ENCODE measurements around the gene IGFL4.

Gene IGFL4

GRCh38 chr19:46018729-46019251, 22.0 kb downstream of the IGFL4 start:
- DNase-seq: no peak

- no peak for DNase-seq
These were observed 22.7 kb downstream of the IGFL4 start for GRCh38 chr19:46017874-46018675.

DNA sequence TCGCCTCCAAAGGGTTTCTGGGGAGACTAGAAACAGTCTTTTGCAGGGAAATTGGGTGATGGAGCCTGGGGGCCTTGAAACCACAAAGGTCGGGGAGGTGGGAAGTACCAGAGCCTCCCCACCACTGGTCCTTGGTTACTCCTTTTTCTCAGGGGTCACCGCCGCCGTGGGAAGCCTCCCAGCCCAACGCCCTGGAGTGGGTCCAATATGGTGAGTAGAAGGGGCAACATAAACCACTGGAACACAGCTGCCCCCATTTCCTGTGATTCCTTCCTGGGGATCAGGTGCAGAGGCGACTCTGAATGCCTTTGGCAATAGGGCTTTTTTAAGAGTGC, 23.7 kb downstream of the IGFL4 start:
- DNase-seq: no peak

GRCh38 chr19:46016426-46017094, 24.2 kb downstream of the IGFL4 start:
- DNase-seq: peak; percentile 82 to 86

DNA sequence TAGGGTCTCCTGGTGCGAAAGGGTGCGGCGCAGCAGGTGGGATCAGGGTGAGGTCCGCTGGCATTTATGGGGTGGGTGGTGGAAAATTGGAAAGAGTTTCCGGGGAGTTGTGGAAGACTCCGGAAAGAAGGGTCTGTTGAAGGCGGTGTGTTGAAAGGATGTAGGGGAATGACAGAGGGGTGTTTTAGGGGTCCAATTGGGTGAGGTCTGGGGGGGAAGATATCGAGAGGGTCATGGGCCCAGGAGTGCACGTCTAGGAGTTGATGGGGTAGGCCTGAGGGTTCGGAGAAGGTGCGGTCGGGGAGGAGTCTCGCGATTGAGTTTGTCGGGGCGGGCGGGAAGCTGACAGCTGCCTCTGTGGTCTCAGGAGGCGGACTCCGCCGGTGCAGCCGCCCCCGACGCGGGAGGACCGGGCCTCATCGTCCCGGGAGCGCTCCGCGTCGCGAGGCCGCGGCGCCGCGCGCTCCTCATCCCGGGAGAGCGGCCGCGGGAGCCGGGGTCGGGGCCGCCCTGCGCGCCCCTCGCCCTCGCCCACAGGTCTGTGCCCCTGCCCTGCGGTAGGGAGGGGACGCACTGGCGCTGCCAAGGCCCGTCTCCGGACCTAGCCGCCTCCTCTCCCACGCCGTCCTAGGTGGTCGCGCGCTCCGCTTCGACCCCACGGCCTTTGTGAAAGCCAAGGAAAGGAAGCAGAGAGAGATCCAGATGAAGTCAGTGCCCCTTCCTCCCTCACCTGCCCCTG, 24.9 kb downstream of the IGFL4 start:
- peak; percentile 35 to 42 for DNase-seq

DNA sequence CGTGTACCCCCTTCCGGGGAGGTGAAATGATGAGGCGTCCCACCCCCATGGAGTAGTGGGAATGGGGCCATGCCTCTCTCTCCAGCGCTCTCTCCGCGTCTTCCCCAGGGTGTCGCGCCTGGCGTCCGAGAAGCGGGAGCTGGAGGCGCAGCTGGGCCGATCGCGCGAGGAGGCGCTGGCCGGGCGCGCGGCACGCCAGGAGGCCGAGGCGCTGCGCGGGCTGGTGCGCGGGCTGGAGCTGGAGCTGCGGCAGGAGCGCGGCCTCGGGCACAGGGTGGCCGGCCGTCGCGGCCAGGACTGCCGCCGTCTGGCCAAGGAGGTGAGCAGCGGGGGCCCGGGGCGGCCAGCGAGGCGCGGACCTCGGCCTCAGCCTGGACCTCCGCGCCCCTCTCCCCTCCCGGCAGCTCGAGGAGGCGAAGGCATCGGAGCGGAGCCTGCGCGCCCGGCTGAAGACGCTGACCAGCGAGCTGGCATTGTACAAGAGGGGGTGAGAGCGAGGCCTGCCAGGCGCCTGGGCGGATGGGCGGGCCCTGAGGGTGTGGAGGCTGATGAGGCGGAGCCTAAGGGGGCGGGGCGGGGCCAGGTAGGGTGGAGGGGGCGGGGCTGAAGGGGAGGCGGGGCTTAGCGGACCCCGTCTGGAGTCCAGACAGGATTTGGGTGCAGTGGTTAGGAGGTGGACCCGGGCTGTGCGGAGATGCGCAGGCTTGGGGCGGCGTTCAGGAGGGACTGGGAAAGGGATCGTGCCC, 25.7 kb downstream of the IGFL4 start:
- peak; percentile 71 to 74 for DNase-seq

DNA sequence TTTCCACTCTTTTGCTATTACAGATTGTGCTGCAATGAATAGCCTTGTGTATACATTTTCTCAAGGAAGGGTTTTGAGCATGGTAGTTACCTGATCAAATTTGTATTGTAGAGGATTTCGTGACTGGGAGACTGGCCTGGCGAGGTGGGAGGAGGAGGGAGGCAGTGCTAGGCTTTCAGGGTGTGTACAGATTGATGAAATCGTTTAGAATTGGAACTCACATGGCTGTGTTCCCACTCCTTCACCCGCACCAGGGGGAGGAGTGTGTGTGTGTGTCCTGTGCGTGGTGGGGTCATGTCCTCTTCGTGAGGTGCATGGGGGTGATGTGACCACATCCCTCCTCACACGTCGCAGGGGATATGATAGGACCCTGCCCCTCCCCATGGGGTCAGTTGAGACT, 26.3 kb downstream of the IGFL4 start:
- DNase-seq: no peak

DNA sequence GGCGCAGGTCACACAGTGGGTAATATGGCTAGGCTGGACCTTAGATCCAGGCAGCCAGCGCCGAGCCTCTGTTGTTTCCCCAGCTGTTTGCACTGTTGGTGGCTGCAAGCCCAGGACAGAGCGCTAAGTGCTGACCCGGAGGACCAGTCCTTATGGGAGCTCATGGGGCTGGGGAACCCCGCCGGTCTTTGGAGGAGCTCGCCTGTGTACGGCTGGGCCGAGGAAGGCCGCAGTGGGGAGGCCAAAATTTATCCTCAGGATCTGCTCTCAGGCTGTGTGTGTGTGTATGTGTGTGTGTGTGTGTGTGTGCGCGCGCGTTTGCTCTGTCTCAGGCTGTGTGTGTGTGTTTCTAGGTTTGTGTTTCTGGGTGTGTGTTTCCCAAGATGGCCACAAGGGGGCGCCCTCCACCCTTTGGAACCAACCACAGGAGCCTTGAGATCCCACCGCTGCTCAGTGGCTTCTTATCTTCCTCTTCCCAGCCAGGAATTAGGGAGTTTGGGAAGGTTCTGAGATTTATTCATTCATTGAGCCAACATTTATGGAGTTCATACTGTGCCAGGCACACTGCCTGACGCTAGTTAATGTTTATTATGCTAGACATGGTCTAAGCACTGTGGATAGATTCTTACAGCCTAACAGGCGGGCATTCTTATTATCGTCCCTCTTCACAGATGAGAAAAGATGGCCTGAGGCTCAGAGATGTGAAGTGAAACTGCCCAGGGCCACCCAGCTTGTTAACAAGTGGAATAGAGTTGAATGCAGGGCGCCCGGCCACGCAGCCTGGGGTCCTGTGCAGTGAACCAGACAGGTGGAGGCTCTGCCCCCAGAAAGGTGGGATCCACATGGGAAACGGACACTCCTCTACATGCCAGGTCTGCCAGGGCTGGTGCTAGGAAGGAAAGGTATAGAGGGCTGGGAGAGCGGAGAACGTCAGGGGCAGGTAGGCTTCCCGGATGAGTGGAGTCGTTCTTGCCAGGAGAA, 31.0 kb downstream of the IGFL4 start:
- peak; percentile 72 to 75 for DNase-seq

DNA sequence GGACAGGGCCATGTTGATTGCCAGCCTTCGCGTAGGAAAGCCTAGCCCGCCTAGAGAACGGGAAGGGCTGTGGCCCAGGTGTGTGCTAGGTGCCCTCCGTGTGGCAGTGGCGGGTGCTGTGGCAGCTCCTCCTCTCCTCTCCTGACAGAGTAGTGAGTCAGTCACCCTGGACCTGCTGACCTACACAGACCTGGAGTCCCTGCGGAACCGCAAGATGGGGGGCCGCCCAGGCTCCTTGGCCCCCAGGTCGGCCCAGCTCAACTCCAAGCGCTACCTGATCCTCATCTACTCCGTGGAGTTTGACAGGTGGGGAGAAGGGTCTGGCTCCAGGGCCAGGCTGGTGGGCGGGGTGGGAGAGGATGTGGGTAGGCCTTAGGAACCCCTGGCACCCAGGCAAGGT, 34.4 kb downstream of the IGFL4 start:
- DNase-seq: no peak

DNA sequence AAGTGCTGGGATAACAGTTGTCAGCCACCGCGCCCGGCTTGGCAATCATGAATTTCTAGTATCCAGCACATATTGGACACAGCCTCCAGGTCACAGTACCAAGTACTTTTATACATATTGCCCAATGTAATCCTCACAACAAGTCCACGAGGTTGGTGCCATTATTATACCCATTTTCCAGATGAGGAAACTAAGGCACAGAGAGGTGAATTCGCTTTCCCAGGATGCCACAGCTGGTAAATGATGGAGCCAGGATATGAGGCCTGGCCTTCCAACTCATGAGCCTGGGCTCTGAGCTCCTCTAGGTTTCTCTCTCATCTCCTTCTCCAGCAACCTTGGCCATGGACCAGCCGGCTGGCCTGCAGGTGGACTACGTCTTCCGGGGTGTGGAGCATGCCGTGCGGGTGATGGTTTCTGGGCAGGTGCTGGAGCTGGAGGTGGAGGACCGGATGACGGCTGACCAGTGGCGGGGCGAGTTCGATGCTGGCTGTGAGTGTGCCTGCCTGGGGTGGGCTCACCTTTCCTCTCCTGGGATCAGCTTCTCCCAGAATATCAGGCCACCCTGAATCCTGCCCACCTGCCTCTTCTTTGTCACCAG, 38.0 kb downstream of the IGFL4 start:
- no peak for DNase-seq

DNA sequence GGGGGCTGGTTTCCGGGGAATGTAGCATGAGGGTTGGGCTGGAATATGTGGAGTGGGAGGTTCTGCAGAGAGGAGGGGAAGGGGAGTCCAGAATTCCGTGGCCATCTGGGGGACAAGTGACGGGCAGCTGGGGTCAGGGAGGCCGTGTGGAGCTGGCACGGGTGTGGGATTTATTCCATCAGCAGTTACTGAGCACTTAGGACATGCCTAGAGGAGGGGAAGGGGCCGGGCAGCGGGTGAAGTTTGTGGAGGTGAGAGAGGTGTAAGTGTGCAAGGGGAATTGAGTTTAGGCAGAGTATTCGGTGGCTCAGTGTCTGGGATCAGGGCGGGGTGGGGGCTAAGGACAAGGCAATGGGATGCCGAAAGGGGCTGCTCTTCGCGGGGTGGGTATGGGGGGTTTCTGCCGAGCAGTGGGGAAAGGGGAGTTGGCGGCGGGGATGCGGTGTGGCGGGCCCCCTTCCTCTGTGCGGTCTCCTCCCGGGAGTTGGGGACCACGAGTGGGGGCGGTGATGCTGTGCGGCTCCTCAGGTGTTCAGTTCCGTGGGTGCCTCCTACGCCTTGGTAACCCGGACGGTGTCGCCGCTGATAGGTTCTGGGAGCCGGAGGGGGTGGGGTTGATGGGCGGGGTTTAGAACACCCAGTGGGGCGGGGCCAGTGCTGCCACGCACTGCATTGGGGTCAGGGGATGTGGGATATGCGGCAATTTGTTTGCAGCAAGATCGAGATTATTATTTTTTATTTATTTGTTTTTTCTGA, 40.1 kb downstream of the IGFL4 start:
- peak; percentile 66 to 67 for DNase-seq

DNA sequence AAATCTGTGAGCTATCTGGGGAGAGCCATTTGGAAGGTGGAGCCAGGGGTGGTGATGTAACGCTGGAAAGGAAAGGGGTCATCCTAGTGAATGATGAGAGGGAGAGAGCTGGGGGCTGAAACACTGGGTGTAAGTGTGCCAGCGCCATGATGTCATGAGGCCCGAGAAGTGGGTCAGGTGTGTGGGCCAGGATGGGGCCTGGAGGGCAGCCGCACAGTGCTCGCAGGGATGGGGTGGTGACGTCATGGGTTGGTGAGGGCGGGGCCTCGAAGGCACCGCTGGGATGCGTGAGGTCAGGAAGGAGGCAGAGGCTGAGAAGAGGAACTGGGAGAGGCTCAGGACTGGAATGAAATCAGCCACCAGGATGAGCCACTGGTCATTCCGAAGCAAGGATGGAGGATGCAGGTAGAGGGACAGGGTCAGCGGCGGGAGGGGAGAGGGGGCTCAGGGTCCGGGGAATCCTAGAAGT, 41.1 kb downstream of the IGFL4 start:
- peak in 1 of 2 experiments; percentile 22 for DNase-seq

GRCh38 chr19:45998834-45999233, 42.0 kb downstream of the IGFL4 start:
- no peak for DNase-seq

- no peak for DNase-seq
These were observed 43.9 kb downstream of the IGFL4 start for GRCh38 chr19:45996933-45997332.

DNA sequence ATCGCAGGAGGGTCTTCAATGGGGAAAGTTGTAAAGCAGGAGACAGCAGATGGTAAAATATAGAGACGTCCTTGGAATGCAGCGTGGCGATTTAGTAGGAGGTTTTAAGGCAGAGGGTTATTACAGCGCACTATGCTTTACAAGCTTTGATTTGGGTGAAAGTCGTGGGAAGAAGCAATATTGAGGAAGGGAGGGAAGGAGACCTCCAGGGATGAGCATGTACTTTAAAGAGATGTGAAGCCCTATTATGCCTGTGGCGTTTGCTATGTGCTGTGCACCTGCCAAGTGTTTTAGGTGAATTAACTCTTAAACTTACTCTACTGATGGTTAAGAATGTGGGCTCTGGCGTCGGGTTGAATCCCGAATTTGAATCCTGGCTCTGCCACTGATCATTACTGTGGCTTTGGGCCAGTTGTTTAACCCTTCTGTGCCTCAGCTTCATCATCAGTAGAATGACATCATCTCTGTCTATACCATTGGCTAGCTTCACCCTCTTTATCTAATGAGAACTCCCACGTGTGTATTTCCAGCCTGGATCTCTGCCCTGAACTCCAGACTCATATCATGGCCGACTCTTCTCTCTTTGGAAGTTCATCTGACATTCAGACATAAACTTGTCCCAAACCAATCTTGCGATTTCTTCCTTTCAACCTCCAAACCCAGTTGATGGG, 45.0 kb downstream of the IGFL4 start:
- no peak for DNase-seq

DNA sequence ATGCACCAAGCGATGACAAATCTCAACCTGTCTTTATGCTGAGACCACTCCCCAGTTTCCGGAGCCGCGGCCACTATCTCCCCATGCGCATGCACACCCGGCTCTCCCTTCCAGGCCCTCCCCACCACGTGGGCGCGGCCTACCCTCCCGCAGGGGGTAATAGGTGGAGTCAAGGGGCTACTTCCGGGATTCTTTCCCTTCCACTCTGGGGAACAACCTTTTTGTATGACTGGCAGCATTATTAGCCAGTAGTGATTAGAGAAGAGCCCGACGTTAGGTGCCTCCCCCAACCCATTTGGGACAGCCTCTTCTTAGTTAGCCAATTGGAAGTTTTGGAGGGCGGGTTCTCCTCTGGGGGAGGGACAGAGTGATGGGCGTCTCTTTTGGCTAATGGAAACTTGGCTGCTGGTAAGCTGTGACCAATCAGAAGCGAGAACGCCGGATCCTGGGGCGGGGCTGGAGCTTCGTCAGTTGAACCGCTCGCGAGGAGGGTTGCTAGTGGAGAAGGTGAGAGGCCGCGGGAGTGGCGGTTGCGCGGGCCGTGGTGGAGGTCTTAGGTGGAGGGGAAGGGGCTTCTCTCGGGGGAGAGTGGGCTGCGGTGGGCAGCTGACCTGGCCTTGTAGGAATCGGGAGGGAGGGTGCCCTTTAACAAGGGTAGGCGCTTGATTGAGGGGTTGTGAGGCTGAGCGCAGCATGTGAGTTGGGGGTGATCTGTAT, 45.6 kb downstream of the IGFL4 start, which contains the start of gene CCDC61:
Gene CCDC61, plus strand, starts transcription at position 470 of the 717 bp plus-strand sequence. CDS start 7,552 bp downstream, outside the sequence.
- peak; percentile 95 to 96 for DNase-seq

DNA sequence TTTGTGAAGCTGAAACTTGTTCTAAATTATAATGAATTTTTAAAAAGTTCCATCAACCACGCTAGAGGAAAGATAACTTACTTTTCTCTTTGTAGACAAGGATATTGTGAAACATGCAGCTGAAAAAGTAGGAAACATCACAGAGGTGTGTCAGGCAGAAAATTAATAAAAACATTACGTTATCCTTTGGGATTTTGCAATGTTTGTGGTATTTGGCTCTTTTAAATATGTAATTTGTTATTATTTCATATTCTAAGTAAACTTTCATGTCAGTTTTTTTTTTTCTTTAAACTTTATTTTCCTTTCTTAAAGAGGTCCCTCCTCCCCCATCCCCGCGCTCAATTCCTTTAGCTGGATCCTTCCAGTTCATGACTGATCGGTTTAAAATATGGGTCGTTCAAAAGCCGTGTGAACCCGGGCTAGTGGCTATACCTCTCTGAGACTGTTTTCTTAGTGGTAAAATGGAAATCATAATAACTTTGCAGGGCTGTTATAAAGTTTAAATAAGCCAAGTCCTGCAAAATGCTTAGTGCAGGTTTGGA, 46.3 kb downstream of the IGFL4 start:
- DNase-seq: no peak

DNA sequence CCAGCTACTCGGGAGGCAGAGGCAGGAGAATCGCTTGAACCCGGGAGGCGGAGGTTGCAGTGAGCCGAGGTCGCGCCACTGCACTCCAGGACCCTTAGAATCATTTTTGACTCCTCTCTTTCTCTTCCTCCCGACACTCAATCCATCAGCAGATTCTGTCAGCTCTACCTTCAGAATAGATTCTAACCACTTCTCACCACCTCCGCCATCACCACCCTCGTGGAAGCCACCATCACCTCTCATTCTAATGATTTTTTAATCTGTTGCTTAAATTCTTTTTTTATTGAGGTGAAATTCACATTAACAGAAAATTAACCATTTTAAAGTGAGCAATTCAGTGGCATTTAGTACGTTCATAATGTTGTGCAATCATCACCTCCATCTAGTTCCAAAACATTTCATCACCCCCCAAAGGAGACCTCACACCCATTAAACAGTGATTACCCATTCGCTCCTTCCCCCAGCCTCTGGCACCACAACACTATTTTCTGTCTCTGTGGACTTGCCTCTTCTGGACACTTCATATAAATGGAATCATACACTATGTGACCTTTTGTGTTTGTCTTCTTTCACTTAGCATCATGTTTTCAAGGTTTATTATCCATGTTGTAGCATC, 50.6 kb downstream of the IGFL4 start:
- DNase-seq: no peak
